ENCODE measurements around the gene CMBL.

DNA sequence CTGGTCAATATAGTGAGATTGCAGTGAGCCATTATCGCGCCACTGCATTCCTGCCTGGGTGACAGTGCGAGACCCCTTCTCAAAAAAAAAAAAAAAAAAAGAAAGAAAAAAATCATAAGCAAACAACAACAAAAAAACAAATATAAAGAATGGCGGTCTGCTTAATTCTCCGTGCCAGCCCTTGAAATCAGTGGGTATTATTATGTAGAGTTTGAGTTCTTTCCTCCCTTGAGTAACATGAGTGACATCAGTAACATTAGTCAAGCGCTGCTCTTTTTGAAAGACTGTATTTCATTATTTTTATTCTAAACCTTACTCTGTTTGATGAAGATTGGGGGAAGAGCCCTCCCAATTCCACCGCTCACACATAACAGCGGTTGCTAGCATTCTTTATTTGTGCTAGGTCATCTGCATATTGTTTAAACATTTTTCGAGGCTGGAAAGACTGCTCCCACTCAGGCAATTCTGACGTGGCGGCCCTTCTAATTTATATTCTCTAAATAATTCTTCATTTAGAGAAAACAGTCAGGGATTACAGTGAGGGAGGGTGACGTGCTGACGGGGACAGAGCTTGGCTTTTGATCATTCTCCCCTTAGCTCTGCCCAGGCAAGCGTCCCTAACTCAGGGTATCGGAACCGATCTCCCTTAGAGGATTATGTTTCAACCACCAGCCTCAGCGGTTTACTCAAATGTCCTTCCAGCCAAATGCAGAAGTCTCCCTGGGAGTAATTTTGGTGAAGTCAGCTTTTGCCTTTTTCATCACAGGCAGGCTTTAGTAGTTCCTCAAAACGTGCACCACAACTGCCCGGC, 44.9 kb upstream of the CMBL start:
- no peak for TF ChIP-seq POLR2A (IDR thresholded peaks at IDR 0.05)
- no peak for TF ChIP-seq CTCF (IDR thresholded peaks at IDR 0.05 in 8 of 11, conservative IDR thresholded peaks at IDR 0.05 in 3 of 11)

Measured in spleen (tissue), 7 donors.